Keratinocyte (primary cell): Measurements from ENCODE around the gene MRPL34. TPM values are rescaled to one million over a fixed set of nuclear protein-coding genes. Genes with fewer than 3 reads are reported as not detected.

ENCODE experiments used
- DNase-seq: peaks from one replicate; pipeline ENCODE4 v3.0.0-alpha.2; 2011; ENCODE audit warnings: low read depth, missing footprints, low spot score
- FAIRE-seq: peaks from 2 replicates; lab custom pipeline; 2011; peaks lifted over from hg19 to GRCh38; lab: Jason Lieb, UNC
- H2AFZ ChIP-seq: 2 replicates; pipeline ENCODE4 v1.6.0; 2012; ENCODE audit warnings: low read length, control low read depth, inconsistent platforms; ENCODE audit not compliant: control insufficient read depth
- H3K27ac ChIP-seq: 2 replicates; pipeline ENCODE4 v1.5.1; 2011; ENCODE audit warnings: low read length; ENCODE audit not compliant: control insufficient read depth, insufficient read depth
- H3K27me3 ChIP-seq: 3 replicates; pipeline ENCODE4 v1.6.0; 2011; ENCODE audit warnings: low read length; ENCODE audit not compliant: control insufficient read depth, insufficient read depth; ENCODE audit errors: extremely low read depth
- H3K36me3 ChIP-seq, 2 experiments: 2 replicates in 1 of 2; 3 replicates in 1 of 2; pipeline ENCODE4 v1.5.1; 2011; ENCODE audit warnings: low read length in 2 of 2, mild to moderate bottlenecking in 1 of 2; ENCODE audit not compliant: control insufficient read depth in 2 of 2, insufficient read depth in 2 of 2; ENCODE audit errors: extremely low read depth in 1 of 2
- H3K4me1 ChIP-seq: 3 replicates; pipeline ENCODE4 v1.5.1; 2011; ENCODE audit warnings: low read length; ENCODE audit not compliant: control insufficient read depth, insufficient read depth; ENCODE audit errors: extremely low read depth
- H3K4me2 ChIP-seq: 3 replicates; pipeline ENCODE4 v1.6.0; 2011; ENCODE audit warnings: low read depth, low read length; ENCODE audit not compliant: control insufficient read depth, insufficient read depth; ENCODE audit errors: extremely low read depth
- H3K4me3 ChIP-seq, 3 experiments: fragments of 200-600 bp in 1 of 3; sonication (generic) in 1 of 3; 2 replicates in 2 of 3; 3 replicates in 1 of 3; pipeline ENCODE4 v1.5.1; 2011 to 2016; ENCODE audit warnings: low read length in 3 of 3, mild to moderate bottlenecking in 3 of 3, control low read depth in 2 of 3, inconsistent platforms in 1 of 3, low read depth in 1 of 3, mixed read lengths in 1 of 3, mixed run types in 1 of 3, moderate library complexity in 1 of 3; ENCODE audit not compliant: control insufficient read depth in 2 of 3, insufficient read depth in 2 of 3; ENCODE audit errors: extremely low read depth in 1 of 3
- H3K79me2 ChIP-seq: 2 replicates; pipeline ENCODE4 v1.6.0; 2012; ENCODE audit warnings: low read length; ENCODE audit not compliant: control insufficient read depth, insufficient read depth
- H3K9ac ChIP-seq: 3 replicates; pipeline ENCODE4 v1.6.0; 2011; ENCODE audit warnings: low read length; ENCODE audit not compliant: control insufficient read depth, insufficient read depth; ENCODE audit errors: extremely low read depth
- H3K9me1 ChIP-seq: 3 replicates; pipeline ENCODE4 v1.6.0; 2011; ENCODE audit warnings: low read length; ENCODE audit not compliant: control insufficient read depth, insufficient read depth; ENCODE audit errors: extremely low read depth
- H3K9me3 ChIP-seq: 2 replicates; pipeline ENCODE4 v1.5.1; 2012; ENCODE audit warnings: low read depth, low read length; ENCODE audit not compliant: control insufficient read depth
- H4K20me1 ChIP-seq: 3 replicates; pipeline ENCODE4 v1.6.0; 2011; ENCODE audit warnings: low read length; ENCODE audit not compliant: control insufficient read depth, insufficient read depth; ENCODE audit errors: extremely low read depth
- CTCF ChIP-seq, 3 experiments: IDR thresholded peaks in 1 of 3; conservative IDR thresholded peaks in 1 of 3; optimal IDR thresholded peaks in 1 of 3; 2 replicates in 2 of 3; 3 replicates in 1 of 3; pipeline versions ENCODE3 to v1.5.1; 2011; ENCODE audit warnings: low read length in 3 of 3, mild to moderate bottlenecking in 3 of 3, moderate library complexity in 2 of 3, control low read depth in 1 of 3, inconsistent platforms in 1 of 3; ENCODE audit not compliant: insufficient read depth in 2 of 3; ENCODE audit errors: extremely low read depth in 1 of 3
- EZH2 ChIP-seq: IDR thresholded peaks from one replicate; pipeline ENCODE4 v1.6.1; 2012; ENCODE audit warnings: inconsistent platforms, mild to moderate bottlenecking, low read length, moderate library complexity
- dilution Hi-C: fragments of 300-500 bp; cut with MboI; formaldehyde crosslinking; loops from one replicate; pipeline ENCODE4 v1.7.0; 2020; ENCODE audit warnings: low sequenced_read_pairs; ENCODE audit not compliant: extremely low pct_ligation_motif_present
- polyA plus RNA-seq, 5 experiments: library from polyadenylated mRNA; depleted of rRNA in 3 of 5; stranded (reverse) in 3 of 5; stranded (forward) in 1 of 5; unstranded in 1 of 5; fragments of >200 nt; gene quantifications; 1 replicate in 1 of 5; 2 replicates in 3 of 5; 3 replicates in 1 of 5; pipeline versions ENCODE4 v1.2.1 to v1.2.3, GENCODE V29; 2011 to 2012; ENCODE audit warnings: missing spikeins in 2 of 5, low read depth in 1 of 5, low replicate concordance in 1 of 5

MRPL34 gene
- polyA plus RNA-seq, 1 donor (not counting 4 experiments of a cell fraction or from before 2014, with no cell fraction given), result 63.7 TPM

DNA sequence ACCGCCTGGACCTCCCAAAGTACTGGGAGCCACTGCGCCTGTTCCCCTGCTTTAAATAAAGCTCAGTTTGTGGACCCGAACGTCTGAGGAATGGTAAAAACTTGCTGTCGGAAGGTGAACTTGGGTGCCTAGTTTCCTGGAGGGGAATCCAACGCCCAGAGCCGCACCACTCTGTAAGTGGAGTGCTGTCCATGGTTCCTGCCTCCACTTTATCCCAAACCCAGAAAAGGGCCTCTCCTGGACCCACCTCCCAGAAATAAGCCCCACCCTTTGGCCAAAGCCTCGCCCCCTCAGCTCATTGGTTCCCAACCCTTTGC is 26.6 kb downstream of the MRPL34 start:
- Histone ChIP-seq H3K4me1 (peaks cover 23% of the 10 kb centered on the region), H3K36me3 (no peaks in the 10 kb centered on the region), H3K4me3 (no peak overlapping the region), H3K27ac (no peak overlapping the region), H3K27me3 (peaks cover 25% of the 10 kb centered on the region), H2AFZ (no peak overlapping the region), H4K20me1 (no peaks in the 10 kb centered on the region), H3K9me3 (no peaks in the 10 kb centered on the region), H3K4me2 (no peak overlapping the region), H3K9ac (no peak overlapping the region), H3K9me1 (no peaks in the 10 kb centered on the region), H3K79me2 (no peaks in the 10 kb centered on the region)
- dilution Hi-C loops, result no loop called here
- no peak for DNase-seq
- FAIRE-seq, result no peak
- TF ChIP-seq CTCF (optimal IDR thresholded peaks at IDR 0.05 in 1 of 3, IDR thresholded peaks at IDR 0.05 in 1 of 3, conservative IDR thresholded peaks at IDR 0.05 in 1 of 3; ENCODE audit: extremely low read depth in 1 of 3, insufficient read depth in 2 of 3, low read length in 3 of 3), result no peak
- TF ChIP-seq EZH2, result no peak

GRCh38 chr19:17332677-17333581 is 27.3 kb downstream of the MRPL34 start:
- no peak overlapping the region for H3K27ac ChIP-seq
- DNase-seq, result no peak

More at GRCh38 chr19:17332677-17333581, 27.3 kb downstream of the MRPL34 start:
- H3K79me2 ChIP-seq, result no peaks in the 10 kb centered on the region
- no peaks in the 10 kb centered on the region for H3K36me3 ChIP-seq
- dilution Hi-C loops, result no loop called here
- no peaks in the 10 kb centered on the region for H3K9me3 ChIP-seq
- H3K4me1 ChIP-seq, result peaks cover 24% of the 10 kb centered on the region
- peaks cover 25% of the 10 kb centered on the region for H3K27me3 ChIP-seq
- no peak overlapping the region for H3K4me3 ChIP-seq
- no peaks in the 10 kb centered on the region for H3K9me1 ChIP-seq
- no peak overlapping the region for H3K9ac ChIP-seq
- FAIRE-seq, result no peak
- H3K4me2 ChIP-seq, result no peak overlapping the region
- TF ChIP-seq EZH2, result no peak
- TF ChIP-seq CTCF (optimal IDR thresholded peaks at IDR 0.05 in 1 of 3, IDR thresholded peaks at IDR 0.05 in 1 of 3, conservative IDR thresholded peaks at IDR 0.05 in 1 of 3; ENCODE audit: extremely low read depth in 1 of 3, insufficient read depth in 2 of 3, low read length in 3 of 3), result no peak
- H2AFZ ChIP-seq, result no peak overlapping the region
- no peaks in the 10 kb centered on the region for H4K20me1 ChIP-seq
